ENCODE results near the gene NUP93. TPM values are rescaled to one million over a fixed set of nuclear protein-coding genes. Genes with fewer than 3 reads are reported as not detected.

Gene NUP93
- polyA plus RNA-seq, 1 donor from 2014 or later, result 237 TPM

DNA sequence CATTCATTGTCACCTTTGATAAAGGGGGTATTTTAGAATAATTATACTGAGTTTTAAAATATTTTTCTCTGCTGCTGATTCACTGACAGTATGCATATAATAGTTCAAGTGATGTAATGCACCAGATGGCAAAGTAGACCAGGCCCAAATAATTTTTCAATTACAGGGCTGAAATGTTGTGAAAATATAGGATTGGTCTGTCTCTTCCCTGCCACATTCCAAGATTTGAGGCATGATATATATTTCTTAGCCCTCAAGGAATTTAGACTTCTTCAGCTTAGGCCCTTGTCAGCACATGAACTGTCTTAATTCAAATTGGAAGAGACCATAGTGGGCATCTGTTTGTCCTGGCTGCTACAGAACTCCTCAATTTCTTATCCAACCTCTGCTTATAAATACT, 95.9 kb downstream of the NUP93 start:
- Histone ChIP-seq H3K36me3 (ENCODE audit: insufficient read depth, low read length) (peaks cover 18% of the 10 kb centered on the region), H4K20me1 (ENCODE audit: insufficient read depth) (no peaks in the 10 kb centered on the region), H3K4me3 (ENCODE audit: low read length) (no peak overlapping the region), H3K9ac (ENCODE audit: low read length) (no peak overlapping the region), H3K9me3 (ENCODE audit: low read length) (no peaks in the 10 kb centered on the region), H3K9me2 (ENCODE audit: insufficient read depth, low read length) (no peaks in the 10 kb centered on the region), H3K79me2 (replicated peaks; ENCODE audit: insufficient read depth, low read length) (no peaks in the 10 kb centered on the region), H2AFZ (ENCODE audit: low read depth, low read length) (no peak overlapping the region), H3K4me2 (ENCODE audit: low read length) (no peak overlapping the region), H3K27me3 (ENCODE audit: insufficient read depth, low read depth, low read length) (no peaks in the 10 kb centered on the region), H3K27ac (ENCODE audit: low read length) (no peak overlapping the region), H3F3A (ENCODE audit: insufficient read depth, low read length, poor library complexity, severe bottlenecking) (no peaks in the 10 kb centered on the region)
- no peak for TF ChIP-seq POLR2AphosphoS5 (IDR thresholded peaks at IDR 0.05)
- no peak for TF ChIP-seq EP300 (conservative IDR thresholded peaks at IDR 0.05; ENCODE audit: poor library complexity, severe bottlenecking)
- TF ChIP-seq, protein P1, sequence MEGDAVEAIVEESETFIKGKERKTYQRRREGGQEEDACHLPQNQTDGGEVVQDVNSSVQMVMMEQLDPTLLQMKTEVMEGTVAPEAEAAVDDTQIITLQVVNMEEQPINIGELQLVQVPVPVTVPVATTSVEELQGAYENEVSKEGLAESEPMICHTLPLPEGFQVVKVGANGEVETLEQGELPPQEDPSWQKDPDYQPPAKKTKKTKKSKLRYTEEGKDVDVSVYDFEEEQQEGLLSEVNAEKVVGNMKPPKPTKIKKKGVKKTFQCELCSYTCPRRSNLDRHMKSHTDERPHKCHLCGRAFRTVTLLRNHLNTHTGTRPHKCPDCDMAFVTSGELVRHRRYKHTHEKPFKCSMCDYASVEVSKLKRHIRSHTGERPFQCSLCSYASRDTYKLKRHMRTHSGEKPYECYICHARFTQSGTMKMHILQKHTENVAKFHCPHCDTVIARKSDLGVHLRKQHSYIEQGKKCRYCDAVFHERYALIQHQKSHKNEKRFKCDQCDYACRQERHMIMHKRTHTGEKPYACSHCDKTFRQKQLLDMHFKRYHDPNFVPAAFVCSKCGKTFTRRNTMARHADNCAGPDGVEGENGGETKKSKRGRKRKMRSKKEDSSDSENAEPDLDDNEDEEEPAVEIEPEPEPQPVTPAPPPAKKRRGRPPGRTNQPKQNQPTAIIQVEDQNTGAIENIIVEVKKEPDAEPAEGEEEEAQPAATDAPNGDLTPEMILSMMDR (IDR thresholded peaks at IDR 0.05; ENCODE audit: poor library complexity, severe bottlenecking), result no peak

DNA sequence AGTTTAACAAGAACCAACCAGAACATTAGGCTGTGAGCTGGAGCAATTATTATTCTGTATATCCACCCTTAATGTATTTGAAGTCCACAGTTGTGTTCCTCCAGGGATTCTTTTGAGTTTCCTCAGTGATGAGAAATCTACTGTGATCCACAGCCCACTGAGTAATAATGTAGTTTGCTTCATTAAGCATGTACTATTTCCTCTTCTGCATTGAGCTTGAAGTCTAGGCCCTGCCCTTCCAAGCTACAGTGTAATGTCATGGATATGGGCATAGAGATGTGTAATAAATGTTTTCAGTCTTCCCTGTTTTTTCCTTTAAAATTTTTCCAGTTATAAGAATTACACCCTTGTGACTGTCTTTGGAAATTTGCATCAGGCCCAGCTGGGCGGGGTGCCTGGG, 98.7 kb downstream of the NUP93 start:
- H3K36me3 ChIP-seq (ENCODE audit: insufficient read depth, low read length), result peaks cover 32% of the 10 kb centered on the region
- H3F3A ChIP-seq (ENCODE audit: insufficient read depth, low read length, poor library complexity, severe bottlenecking), result no peaks in the 10 kb centered on the region
- no peak overlapping the region for H3K4me3 ChIP-seq (ENCODE audit: low read length)
- no peak overlapping the region for H2AFZ ChIP-seq (ENCODE audit: low read depth, low read length)
- TF ChIP-seq EP300 (conservative IDR thresholded peaks at IDR 0.05; ENCODE audit: poor library complexity, severe bottlenecking), result no peak
- TF ChIP-seq EZH2 (IDR thresholded peaks at IDR 0.05; ENCODE audit: borderline replicate concordance, insufficient read depth, low read length, poor library complexity, severe bottlenecking), result no peak
- TF ChIP-seq TAF1 (IDR thresholded peaks at IDR 0.05; ENCODE audit: low read depth), result no peak
- TF ChIP-seq POLR2AphosphoS5 (IDR thresholded peaks at IDR 0.05), result no peak
- TF ChIP-seq RAD21 (conservative IDR thresholded peaks at IDR 0.05), result no peak
- no peak for TF ChIP-seq MXI1 (conservative IDR thresholded peaks at IDR 0.05; ENCODE audit: poor library complexity, severe bottlenecking)
- TF ChIP-seq, protein P2, sequence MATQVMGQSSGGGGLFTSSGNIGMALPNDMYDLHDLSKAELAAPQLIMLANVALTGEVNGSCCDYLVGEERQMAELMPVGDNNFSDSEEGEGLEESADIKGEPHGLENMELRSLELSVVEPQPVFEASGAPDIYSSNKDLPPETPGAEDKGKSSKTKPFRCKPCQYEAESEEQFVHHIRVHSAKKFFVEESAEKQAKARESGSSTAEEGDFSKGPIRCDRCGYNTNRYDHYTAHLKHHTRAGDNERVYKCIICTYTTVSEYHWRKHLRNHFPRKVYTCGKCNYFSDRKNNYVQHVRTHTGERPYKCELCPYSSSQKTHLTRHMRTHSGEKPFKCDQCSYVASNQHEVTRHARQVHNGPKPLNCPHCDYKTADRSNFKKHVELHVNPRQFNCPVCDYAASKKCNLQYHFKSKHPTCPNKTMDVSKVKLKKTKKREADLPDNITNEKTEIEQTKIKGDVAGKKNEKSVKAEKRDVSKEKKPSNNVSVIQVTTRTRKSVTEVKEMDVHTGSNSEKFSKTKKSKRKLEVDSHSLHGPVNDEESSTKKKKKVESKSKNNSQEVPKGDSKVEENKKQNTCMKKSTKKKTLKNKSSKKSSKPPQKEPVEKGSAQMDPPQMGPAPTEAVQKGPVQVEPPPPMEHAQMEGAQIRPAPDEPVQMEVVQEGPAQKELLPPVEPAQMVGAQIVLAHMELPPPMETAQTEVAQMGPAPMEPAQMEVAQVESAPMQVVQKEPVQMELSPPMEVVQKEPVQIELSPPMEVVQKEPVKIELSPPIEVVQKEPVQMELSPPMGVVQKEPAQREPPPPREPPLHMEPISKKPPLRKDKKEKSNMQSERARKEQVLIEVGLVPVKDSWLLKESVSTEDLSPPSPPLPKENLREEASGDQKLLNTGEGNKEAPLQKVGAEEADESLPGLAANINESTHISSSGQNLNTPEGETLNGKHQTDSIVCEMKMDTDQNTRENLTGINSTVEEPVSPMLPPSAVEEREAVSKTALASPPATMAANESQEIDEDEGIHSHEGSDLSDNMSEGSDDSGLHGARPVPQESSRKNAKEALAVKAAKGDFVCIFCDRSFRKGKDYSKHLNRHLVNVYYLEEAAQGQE (IDR thresholded peaks at IDR 0.05; ENCODE audit: borderline replicate concordance), result no peak
- TF ChIP-seq SMC3 (conservative IDR thresholded peaks at IDR 0.05; ENCODE audit: poor library complexity), result no peak
- TF ChIP-seq, protein P1 (IDR thresholded peaks at IDR 0.05; ENCODE audit: poor library complexity, severe bottlenecking), result no peak
- no peak overlapping the region for H3K27ac ChIP-seq (ENCODE audit: low read length)
- no peaks in the 10 kb centered on the region for H4K20me1 ChIP-seq (ENCODE audit: insufficient read depth)
- H3K9me3 ChIP-seq (ENCODE audit: low read length), result no peaks in the 10 kb centered on the region
- no peaks in the 10 kb centered on the region for H3K79me2 ChIP-seq (replicated peaks; ENCODE audit: insufficient read depth, low read length)
- H3K27me3 ChIP-seq (ENCODE audit: insufficient read depth, low read depth, low read length), result no peaks in the 10 kb centered on the region
- H3K9ac ChIP-seq (ENCODE audit: low read length), result no peak overlapping the region
- no peaks in the 10 kb centered on the region for H3K9me2 ChIP-seq (ENCODE audit: insufficient read depth, low read length)
- H3K4me2 ChIP-seq (ENCODE audit: low read length), result no peak overlapping the region
